ENCODE data around the gene COL9A3.

DNA sequence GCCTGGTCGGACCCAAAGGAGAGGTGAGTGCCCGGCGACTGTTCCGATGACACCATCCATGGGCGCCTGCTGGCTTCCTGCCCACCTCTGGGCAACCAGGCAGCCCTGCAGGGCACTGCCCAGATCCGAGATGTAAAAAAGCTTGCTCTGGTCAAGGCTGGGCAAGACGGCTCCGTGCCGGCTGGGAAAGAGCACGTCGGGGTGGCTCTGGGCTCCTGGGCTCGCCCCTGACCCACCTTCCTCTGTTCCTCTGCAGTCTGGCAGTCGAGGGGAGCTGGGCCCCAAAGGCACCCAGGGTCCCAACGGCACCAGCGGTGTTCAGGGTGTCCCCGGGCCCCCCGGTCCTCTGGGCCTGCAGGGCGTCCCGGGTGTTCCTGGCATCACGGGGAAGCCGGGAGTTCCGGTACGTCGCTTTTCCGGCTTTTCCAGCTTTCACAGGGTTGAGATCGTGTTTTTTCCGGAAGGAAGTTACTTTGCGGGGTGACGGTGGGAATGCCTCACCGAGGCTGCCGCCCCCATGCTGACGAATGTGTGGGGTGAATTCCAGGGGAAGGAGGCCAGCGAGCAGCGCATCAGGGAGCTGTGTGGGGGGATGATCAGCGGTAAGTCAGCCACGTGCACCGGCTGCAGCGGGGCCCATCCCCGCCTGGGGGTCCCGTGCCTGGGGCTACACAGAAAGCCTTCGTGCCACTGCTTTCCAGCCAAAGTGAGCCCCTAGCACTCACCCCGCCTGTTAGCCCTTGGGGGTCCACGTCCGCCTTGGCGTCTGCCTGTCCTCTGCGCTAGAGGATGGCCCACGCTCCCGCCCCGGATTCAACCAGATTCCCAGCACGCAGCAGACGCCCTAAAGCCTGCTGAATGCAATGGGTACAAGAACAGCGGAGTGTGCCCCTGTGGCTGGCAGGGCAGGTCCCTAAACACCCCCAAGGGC is 19.3 kb downstream of the COL9A3 start:
- TF ChIP-seq POLR2AphosphoS5 (IDR thresholded peaks at IDR 0.05; ENCODE audit: low read depth, low read length) (no peak), POLR2A (IDR thresholded peaks at IDR 0.05; ENCODE audit: low read depth, low read length) (no peak), TAF1 (IDR thresholded peaks at IDR 0.05; ENCODE audit: low read depth, low read length) (no peak), PAX5 (IDR thresholded peaks at IDR 0.05; ENCODE audit: insufficient read depth, low read length, severe bottlenecking) (no peak), SPI1 (IDR thresholded peaks at IDR 0.05; ENCODE audit: low read depth, low read length) (no peak)

Data from GM12891 (cell line).